ENCODE measurements around the gene ZNF888. TPM values are rescaled to one million over a fixed set of nuclear protein-coding genes. Genes with fewer than 3 reads are reported as not detected.

The ZNF888 gene
- total and polyA plus RNA-seq, 2 donors (not counting 1 experiment from before 2014, with no cell fraction given), result 2.7 to 15.6 TPM

GRCh38 chr19:52946322-52947310, 23.4 kb upstream of the ZNF888 start:
- Mint-ChIP-seq H3K4me3 (no peak overlapping the region), H3K27ac (no peak overlapping the region), H3K27me3 (no peaks in the 10 kb centered on the region), H3K4me1 (peaks cover 10% of the 10 kb centered on the region), H3K9me3 (ENCODE audit: insufficient read depth) (peaks cover 16% of the 10 kb centered on the region)
- Histone ChIP-seq H3K9me3 (ENCODE audit: control extremely low read depth in 1 of 3, control insufficient read depth in 2 of 3, insufficient read depth in 1 of 3, low read length in 2 of 3) (peaks cover 15 to 56% (median 54%) of the 10 kb centered on the region in 3 donors), H3K27ac (ENCODE audit: low read length in 2 of 2) (no peak overlapping the region), H3K4me2 (replicated peaks; ENCODE audit: low read depth, low read length, poor library complexity, severe bottlenecking) (no peak overlapping the region), H3K36me3 (replicated peaks in 1 of 2; ENCODE audit: control extremely low read depth in 1 of 2, control insufficient read depth in 1 of 2, extremely low read depth in 1 of 2, insufficient read depth in 2 of 2, low read length in 1 of 2) (peaks cover 10 to 18% of the 10 kb centered on the region in 2 experiments), H4K20me1 (ENCODE audit: control insufficient read depth, insufficient read depth, low read length, poor library complexity, severe bottlenecking) (no peaks in the 10 kb centered on the region), H3K79me2 (ENCODE audit: control insufficient read depth, insufficient read depth, low read length) (peaks cover 12% of the 10 kb centered on the region), H3K9ac (ENCODE audit: low read length) (no peak overlapping the region), H3K4me3 (ENCODE audit: control extremely low read depth in 1 of 5, extremely low read depth in 1 of 5, insufficient read depth in 1 of 5, low read depth in 2 of 5, low read length in 4 of 5) (no peak overlapping the region), H3K4me1 (ENCODE audit: control insufficient read depth in 2 of 2, insufficient read depth in 2 of 2, low read length in 2 of 2) (peaks cover 3 to 11% of the 10 kb centered on the region in 2 donors), H2AFZ (ENCODE audit: insufficient read depth, low read depth, low read length, poor library complexity, severe bottlenecking) (no peak overlapping the region), H3K27me3 (replicated peaks in 1 of 4; ENCODE audit: control extremely low read depth in 1 of 4, control insufficient read depth in 3 of 4, insufficient read depth in 4 of 4, low read length in 3 of 4) (no peaks in the 10 kb centered on the region)
- ChIA-PET CTCF (interaction anchor here (1.0 kb wide), 1 partner anchor 10 kb away, joined by 3 read pairs; no protein-coding TSS in a partner anchor), POLR2A (no interaction called here)
- 77% methylated on average over 26 of the region's 39 CpGs for WGBS (ENCODE audit: insufficient coverage)
- TF ChIP-seq EZH2 (IDR thresholded peaks at IDR 0.05; ENCODE audit: borderline replicate concordance, insufficient read depth, low read depth, low read length, poor library complexity, severe bottlenecking) (no peak), CTCF (IDR thresholded peaks at IDR 0.05) (no peak)
- intact Hi-C loops (cut with micrococcal nuclease), result loop anchor here (10.0 kb wide), 1 partner anchor 418 kb away; the partner anchor contains the start of gene ZNF525
- ATAC-seq (ENCODE audit: low read depth), result no peak
- DNase-seq, result no peak

Measured in B cell (primary cell).